Cardiac septum (tissue), 1 donor: ENCODE data around the gene CHN1. TPM values are rescaled to one million over a fixed set of nuclear protein-coding genes. Genes with fewer than 3 reads are reported as not detected.

Source experiments
- DNase-seq: peaks from one replicate; pipeline ENCODE4 v3.0.0-alpha.2; 2020; ENCODE audit warnings: low spot score
- intact Hi-C: fragments of 100-400 bp; cut with DNase I; formaldehyde crosslinking; loops from one replicate; pipeline ENCODE4 v1.14.0; 2022
- total RNA-seq: library from RNA; stranded (reverse); fragmentation: NEBNext Ultra II Directional; extraction: Animal tissue kit (Norgen Biotek cat#: 25700); gene quantifications from one replicate; pipeline ENCODE4 v1.2.1, GENCODE V29; 2021
- donor health status: DM: no; HTN: no; CAD: no.

Gene CHN1
- total RNA-seq, 1 donor from 2014 or later, result 23.8 TPM

- intact Hi-C loops, result no loop called here
- no peak for DNase-seq
Observed at GRCh38 chr2:174763780-174764179, 241.4 kb downstream of the CHN1 start.

GRCh38 chr2:174762464-174762863, 242.7 kb downstream of the CHN1 start:
- no peak for DNase-seq
- intact Hi-C loops, result no loop called here

- no peak for DNase-seq
- intact Hi-C loops, result no loop called here
Observed at GRCh38 chr2:174761837-174762236, 243.3 kb downstream of the CHN1 start.

GRCh38 chr2:174760845-174761473, 244.2 kb downstream of the CHN1 start:
- DNase-seq, result no peak
- intact Hi-C loops, result no loop called here

- intact Hi-C loops, result no loop called here
- no peak for DNase-seq
Observed at GRCh38 chr2:174759381-174760065, 245.7 kb downstream of the CHN1 start.

- DNase-seq, result no peak
- intact Hi-C loops, result no loop called here
Observed at GRCh38 chr2:174756743-174757142, 248.4 kb downstream of the CHN1 start.

- DNase-seq, result no peak
- intact Hi-C loops, result no loop called here
Observed at GRCh38 chr2:174753038-174753633, 252.0 kb downstream of the CHN1 start.

GRCh38 chr2:174752403-174753037, 252.7 kb downstream of the CHN1 start:
- DNase-seq, result no peak
- intact Hi-C loops, result no loop called here

- intact Hi-C loops, result loop anchor here (2.0 kb wide), 1 partner anchor 20 kb away; no protein-coding TSS in a partner anchor
- DNase-seq, result no peak
Observed at GRCh38 chr2:174750923-174751441, 254.2 kb downstream of the CHN1 start.

GRCh38 chr2:174749793-174750192, 255.4 kb downstream of the CHN1 start:
- intact Hi-C loops, result loop anchor here (2.0 kb wide), 1 partner anchor 21 kb away; no protein-coding TSS in a partner anchor
- no peak for DNase-seq

- peak; percentile 80 for DNase-seq
- intact Hi-C loops, result no loop called here
Observed at GRCh38 chr2:174748948-174749347, 256.2 kb downstream of the CHN1 start.

Other genes starting within 250 kb of the CHN1 start
- 0.94 TPM for gene CHRNA1, start 240.9 kb downstream of the CHN1 start, total RNA-seq
- gene ATF2, start 162.8 kb upstream of the CHN1 start, total RNA-seq, result 27.4 TPM
- gene ATP5MC3, start 176.3 kb upstream of the CHN1 start, total RNA-seq, result 814 TPM